Trophoblast cell (in vitro differentiated cells and primary cell): ENCODE measurements around the gene PELI1.

Source experiments
- DNase-seq, 2 donors: peaks; one replicate each; pipeline ENCODE4 v3.0.0-alpha.2; 2016
- H2AFZ ChIP-seq: 2 replicates; pipeline ENCODE4 v1.6.1; 2013; ENCODE audit warnings: low read length, moderate library complexity, mild to moderate bottlenecking; ENCODE audit not compliant: insufficient read depth, poor library complexity
- H2AK5ac ChIP-seq: 2 replicates; pipeline ENCODE4 v1.6.1; 2013; ENCODE audit warnings: mild to moderate bottlenecking, low read length
- H2BK120ac ChIP-seq: 2 replicates; pipeline ENCODE4 v1.6.1; 2013; ENCODE audit warnings: low read length, mild to moderate bottlenecking, moderate library complexity; ENCODE audit not compliant: insufficient read depth, poor library complexity
- H2BK12ac ChIP-seq: 2 replicates; pipeline ENCODE4 v1.6.1; 2013; ENCODE audit warnings: mild to moderate bottlenecking, low read length, moderate library complexity
- H2BK5ac ChIP-seq: 2 replicates; pipeline ENCODE4 v1.6.1; 2013; ENCODE audit warnings: low read length, low read depth, moderate library complexity, mild to moderate bottlenecking; ENCODE audit not compliant: poor library complexity
- H3K14ac ChIP-seq: 2 replicates; pipeline ENCODE4 v1.6.1; 2013; ENCODE audit warnings: mild to moderate bottlenecking, low read length
- H3K18ac ChIP-seq: 2 replicates; pipeline ENCODE4 v1.6.1; 2013; ENCODE audit warnings: mild to moderate bottlenecking, low read length
- H3K23ac ChIP-seq: 2 replicates; pipeline ENCODE4 v1.6.1; 2013; ENCODE audit warnings: low read length
- H3K27ac ChIP-seq: 2 replicates; pipeline ENCODE4 v1.5.1; 2013; ENCODE audit warnings: low read depth, mild to moderate bottlenecking, inconsistent platforms, low read length, moderate library complexity
- H3K27me3 ChIP-seq: 2 replicates; pipeline ENCODE4 v1.6.1; 2013; ENCODE audit warnings: inconsistent platforms, mild to moderate bottlenecking, low read length, moderate library complexity; ENCODE audit not compliant: insufficient read depth
- H3K36me3 ChIP-seq, 2 experiments: 1 replicate in 1 of 2; 2 replicates in 1 of 2; pipeline ENCODE4 v1.6.1; 2013; ENCODE audit warnings: low read length in 2 of 2, mild to moderate bottlenecking in 2 of 2, moderate library complexity in 1 of 2; ENCODE audit not compliant: insufficient read depth in 2 of 2, control insufficient read depth in 1 of 2
- H3K4ac ChIP-seq: 2 replicates; pipeline ENCODE4 v1.6.1; 2013; ENCODE audit warnings: low read depth, mild to moderate bottlenecking, low read length, moderate library complexity
- H3K4me1 ChIP-seq, 2 experiments: 1 replicate in 1 of 2; 2 replicates in 1 of 2; pipeline ENCODE4 v1.6.1; 2013; ENCODE audit warnings: low read length in 2 of 2, mild to moderate bottlenecking in 2 of 2, moderate library complexity in 1 of 2; ENCODE audit not compliant: insufficient read depth in 2 of 2, control insufficient read depth in 1 of 2
- H3K4me2 ChIP-seq: 2 replicates; pipeline ENCODE4 v1.6.1; 2013; ENCODE audit warnings: inconsistent platforms, mild to moderate bottlenecking, low read length, moderate library complexity
- H3K4me3 ChIP-seq: 2 replicates; pipeline ENCODE4 v1.5.1; 2013; ENCODE audit warnings: mild to moderate bottlenecking, low read depth, low read length, inconsistent platforms
- H3K79me1 ChIP-seq: one replicate; pipeline ENCODE4 v1.6.1; 2013; ENCODE audit warnings: low read length
- H3K79me2 ChIP-seq: 2 replicates; pipeline ENCODE4 v1.6.1; 2013; ENCODE audit warnings: low read length, mild to moderate bottlenecking; ENCODE audit not compliant: control insufficient read depth, insufficient read depth, poor library complexity
- H3K9ac ChIP-seq: 2 replicates; pipeline ENCODE4 v1.6.1; 2013; ENCODE audit warnings: mild to moderate bottlenecking, low read length
- H3K9me3 ChIP-seq: 2 replicates; pipeline ENCODE4 v1.6.1; 2013; ENCODE audit warnings: low read depth, mild to moderate bottlenecking, control low read depth, inconsistent platforms, low read length; ENCODE audit not compliant: insufficient read depth
- H4K12ac ChIP-seq: 2 replicates; pipeline ENCODE4 v1.6.1; 2013; ENCODE audit warnings: low read depth, mild to moderate bottlenecking, low read length, moderate library complexity
- H4K8ac ChIP-seq: 2 replicates; pipeline ENCODE4 v1.6.1; 2013; ENCODE audit warnings: low read depth, mild to moderate bottlenecking, low read length, moderate library complexity
- H4K91ac ChIP-seq: one replicate; pipeline ENCODE4 v1.6.1; 2013; ENCODE audit warnings: low read depth, mild to moderate bottlenecking, low read length, moderate library complexity
- WGBS: extraction: QIAGEN DNeasy Blood & Tissue Kit; methylation state at CpG from one replicate; pipeline ENCODE4 v1.1.7; 2013; ENCODE audit warnings: missing lambda C conversion rate; ENCODE audit not compliant: insufficient read length, insufficient coverage; ENCODE audit errors: extremely low coverage; 5-methylcytosine and 5-hydroxymethylcytosine counted together

PELI1 gene

GRCh38 chr2:64137996-64138395 is 6.2 kb downstream of the PELI1 start:
- no CpG with 5 or more reads among the region's 3 CpGs for WGBS
- H2BK12ac ChIP-seq = no peak overlapping the region

GRCh38 chr2:64137567-64137966 is 6.7 kb downstream of the PELI1 start:
- Histone ChIP-seq H3K9ac (no peak overlapping the region), H3K79me2 (peaks cover 9% of the 10 kb centered on the region), H4K12ac (no peak overlapping the region)

More at GRCh38 chr2:64137996-64138395, 6.2 kb downstream of the PELI1 start:
- Histone ChIP-seq H3K14ac (no peak overlapping the region), H3K4ac (no peak overlapping the region), H3K79me1 (no peaks in the 10 kb centered on the region), H3K9me3 (no peaks in the 10 kb centered on the region), H3K23ac (no peak overlapping the region), H3K79me2 (peaks cover 9% of the 10 kb centered on the region), H3K4me2 (no peak overlapping the region), H4K12ac (no peak overlapping the region), H3K36me3 (peaks cover 3% of the 10 kb centered on the region in 2 experiments), H3K4me3 (no peak overlapping the region), H3K9ac (no peak overlapping the region), H3K27ac (no peak overlapping the region), H2AK5ac (no peak overlapping the region), H3K18ac (no peak overlapping the region), H3K4me1 (peaks cover 6% of the 10 kb centered on the region in 2 experiments), H2BK5ac (no peak overlapping the region), H2BK120ac (no peak overlapping the region), H2AFZ (no peak overlapping the region), H4K8ac (no peak overlapping the region), H4K91ac (no peak overlapping the region), H3K27me3 (no peaks in the 10 kb centered on the region)
- DNase-seq = peak in 1 of 2 donors; percentile 50

GRCh38 chr2:64135421-64135820 is 8.8 kb downstream of the PELI1 start:
- Histone ChIP-seq H4K12ac (no peak overlapping the region), H3K9me3 (no peaks in the 10 kb centered on the region), H3K27me3 (no peaks in the 10 kb centered on the region), H3K4me1 (peaks cover 6% of the 10 kb centered on the region in 2 experiments), H3K36me3 (peaks cover 3% of the 10 kb centered on the region in 2 experiments), H3K18ac (no peak overlapping the region), H2BK12ac (no peak overlapping the region), H3K27ac (no peak overlapping the region), H3K4me2 (no peak overlapping the region), H2BK120ac (no peak overlapping the region), H2AK5ac (no peak overlapping the region), H2AFZ (no peak overlapping the region), H3K4ac (no peak overlapping the region), H3K23ac (no peak overlapping the region), H3K14ac (no peak overlapping the region), H3K9ac (no peak overlapping the region), H3K4me3 (no peak overlapping the region), H2BK5ac (no peak overlapping the region), H4K8ac (no peak overlapping the region), H4K91ac (no peak overlapping the region), H3K79me1 (no peaks in the 10 kb centered on the region), H3K79me2 (peaks cover 9% of the 10 kb centered on the region)
- DNase-seq = no peak
- no CpG with 5 or more reads among the region's 1 CpG for WGBS

More at GRCh38 chr2:64137567-64137966, 6.7 kb downstream of the PELI1 start:
- no peaks in the 10 kb centered on the region for H3K9me3 ChIP-seq
- no peaks in the 10 kb centered on the region for H3K27me3 ChIP-seq
- peak in 1 of 2 donors; percentile 49 for DNase-seq
- H2BK120ac ChIP-seq = no peak overlapping the region
- H3K4me3 ChIP-seq = no peak overlapping the region
- H3K23ac ChIP-seq = no peak overlapping the region
- H2BK12ac ChIP-seq = no peak overlapping the region
- no peak overlapping the region for H2AK5ac ChIP-seq
- H4K91ac ChIP-seq = no peak overlapping the region
- no peak overlapping the region for H4K8ac ChIP-seq
- H3K4ac ChIP-seq = no peak overlapping the region
- no peak overlapping the region for H2BK5ac ChIP-seq
- H3K4me2 ChIP-seq = no peak overlapping the region
- no CpG with 5 or more reads among the region's 3 CpGs for WGBS
- peaks cover 3% of the 10 kb centered on the region in 2 experiments for H3K36me3 ChIP-seq
- no peak overlapping the region for H3K14ac ChIP-seq
- H3K79me1 ChIP-seq = no peaks in the 10 kb centered on the region
- H2AFZ ChIP-seq = no peak overlapping the region
- H3K4me1 ChIP-seq = peaks cover 6% of the 10 kb centered on the region in 2 experiments
- H3K18ac ChIP-seq = no peak overlapping the region
- no peak overlapping the region for H3K27ac ChIP-seq

- H3K79me2 ChIP-seq = peaks cover 9% of the 10 kb centered on the region
- no peak overlapping the region for H3K14ac ChIP-seq
- no peak overlapping the region for H4K12ac ChIP-seq
- no peak overlapping the region for H2BK120ac ChIP-seq
- H3K79me1 ChIP-seq = no peaks in the 10 kb centered on the region
- H3K27me3 ChIP-seq = no peaks in the 10 kb centered on the region
- peaks cover 3% of the 10 kb centered on the region in 2 experiments for H3K36me3 ChIP-seq
- H2AK5ac ChIP-seq = no peak overlapping the region
- H4K91ac ChIP-seq = no peak overlapping the region
- H3K4me3 ChIP-seq = no peak overlapping the region
- H3K4ac ChIP-seq = no peak overlapping the region
- no peak overlapping the region for H2AFZ ChIP-seq
- no peak overlapping the region for H4K8ac ChIP-seq
- no peak overlapping the region for H3K27ac ChIP-seq
- H2BK5ac ChIP-seq = no peak overlapping the region
- H3K18ac ChIP-seq = no peak overlapping the region
- H3K4me1 ChIP-seq = peaks cover 6% of the 10 kb centered on the region in 2 experiments
- H3K4me2 ChIP-seq = no peak overlapping the region
- no peak overlapping the region for H3K23ac ChIP-seq
- no peak for DNase-seq
- no peak overlapping the region for H2BK12ac ChIP-seq
- no peak overlapping the region for H3K9ac ChIP-seq
- no peaks in the 10 kb centered on the region for H3K9me3 ChIP-seq
Measured at GRCh38 chr2:64134813-64135212, 9.4 kb downstream of the PELI1 start.
